IMR-90 (cell line): ENCODE results near the gene HMG20A. TPM values are rescaled to one million over a fixed set of nuclear protein-coding genes. Genes with fewer than 3 reads are reported as not detected.
A peak's percentile ranks its signal among the peaks of the same experiment; 100 is the strongest.

Experiments used
- ATAC-seq: fragments of 200-7000 bp; cut with Tn5 transposase; 2 replicates; pipeline ENCODE4 v1.9.1; 2020; ENCODE audit warnings: low read depth, mild to moderate bottlenecking, moderate library complexity
- BruUV-seq: library from RNA; stranded (reverse); fragments of 400-500 nt; replicated peaks from 2 replicates; lab custom pipeline; 2021; lab: Mats Ljungman, UMichigan
- CTCF ChIA-PET: fragments of 300-600 bp; formaldehyde crosslinking; extraction: SDS; loops from one replicate; lab custom pipeline; 2021; ENCODE audit warnings: antibody characterized with exemption; lab: Yijun Ruan, JAX
- POLR2A ChIA-PET: fragments of 300-600 bp; sonication (Branson Sonifier 250); formaldehyde crosslinking; loops from one replicate; lab custom pipeline; 2022; ENCODE audit warnings: antibody characterized with exemption; ENCODE audit not compliant: unreplicated experiment; lab: Charles Lee
- DNase-seq: peaks from one replicate; pipeline ENCODE4 v3.0.0; 2013
- H2AFZ ChIP-seq: replicated peaks from 2 replicates; pipeline ENCODE3; 2013; ENCODE audit warnings: low read length, mild to moderate bottlenecking; ENCODE audit not compliant: poor library complexity
- H2AK5ac ChIP-seq: 2 replicates; pipeline ENCODE4 v1.6.1; 2013; ENCODE audit warnings: low read depth, low read length, inconsistent platforms
- H2AK9ac ChIP-seq: replicated peaks from 2 replicates; pipeline ENCODE3; 2013; ENCODE audit warnings: mild to moderate bottlenecking, low read depth, low read length, moderate library complexity; ENCODE audit not compliant: poor library complexity
- H2BK120ac ChIP-seq: 2 replicates; pipeline ENCODE4 v1.6.1; 2013; ENCODE audit warnings: low read depth, low read length, inconsistent platforms
- H2BK15ac ChIP-seq: 3 replicates; pipeline ENCODE4 v1.6.1; 2013; ENCODE audit warnings: low read depth, low read length, inconsistent platforms
- H2BK20ac ChIP-seq: 2 replicates; pipeline ENCODE4 v1.6.1; 2013; ENCODE audit warnings: low read depth, mild to moderate bottlenecking, inconsistent platforms, low read length, moderate library complexity
- H2BK5ac ChIP-seq: 2 replicates; pipeline ENCODE4 v1.6.1; 2013; ENCODE audit warnings: mild to moderate bottlenecking, low read depth, low read length, inconsistent platforms; ENCODE audit not compliant: poor library complexity, severe bottlenecking
- H3K14ac ChIP-seq: replicated peaks from 2 replicates; pipeline ENCODE4 v1.6.1; 2013; ENCODE audit warnings: low read depth, low read length, inconsistent platforms
- H3K18ac ChIP-seq: 2 replicates; pipeline ENCODE4 v1.6.1; 2013; ENCODE audit warnings: low read depth, low read length, control low read depth
- H3K23ac ChIP-seq: 2 replicates; pipeline ENCODE4 v1.6.1; 2013; ENCODE audit warnings: low read depth, low read length, inconsistent platforms
- H3K27ac ChIP-seq: 2 replicates; pipeline ENCODE4 v1.5.1; 2013; ENCODE audit warnings: mild to moderate bottlenecking, control low read depth, low read length; ENCODE audit not compliant: insufficient read depth
- H3K27me3 ChIP-seq: 2 replicates; pipeline ENCODE4 v1.6.1; 2013; ENCODE audit warnings: low read length; ENCODE audit not compliant: control insufficient read depth, insufficient read depth
- H3K36me3 ChIP-seq: 2 replicates; pipeline ENCODE4 v1.6.1; 2013; ENCODE audit warnings: low read length, mixed read lengths; ENCODE audit not compliant: control insufficient read depth, insufficient read depth
- H3K4ac ChIP-seq: 2 replicates; pipeline ENCODE4 v1.6.1; 2013; ENCODE audit warnings: low read depth, low read length, inconsistent platforms
- H3K4me1 ChIP-seq: 2 replicates; pipeline ENCODE4 v1.6.1; 2013; ENCODE audit warnings: low read length, mixed read lengths; ENCODE audit not compliant: control insufficient read depth, insufficient read depth
- H3K4me2 ChIP-seq: 2 replicates; pipeline ENCODE4 v1.6.1; 2013; ENCODE audit warnings: low read depth, mild to moderate bottlenecking, control low read depth, low read length, moderate library complexity
- H3K4me3 ChIP-seq: 2 replicates; pipeline ENCODE4 v1.5.1; 2013; ENCODE audit warnings: low read depth, mild to moderate bottlenecking, control low read depth, low read length, moderate library complexity; ENCODE audit not compliant: insufficient read depth
- H3K56ac ChIP-seq: 2 replicates; pipeline ENCODE4 v1.6.1; 2013; ENCODE audit warnings: low read length, inconsistent platforms; ENCODE audit not compliant: insufficient read depth; ENCODE audit errors: extremely low read depth
- H3K79me1 ChIP-seq, 2 experiments: 2 replicates each; pipeline ENCODE4 v1.6.1; 2013; ENCODE audit warnings: low read length in 2 of 2, inconsistent platforms in 1 of 2, low read depth in 1 of 2
- H3K9ac ChIP-seq: 2 replicates; pipeline ENCODE4 v1.6.1; 2013; ENCODE audit warnings: low read depth, low read length, control low read depth
- H3K9me1 ChIP-seq: 2 replicates; pipeline ENCODE4 v1.6.1; 2013; ENCODE audit warnings: low read length, inconsistent platforms; ENCODE audit not compliant: insufficient read depth
- H3K9me3 ChIP-seq: 2 replicates; pipeline ENCODE4 v1.6.1; 2013; ENCODE audit warnings: low read length; ENCODE audit not compliant: control insufficient read depth, insufficient read depth
- H4K20me1 ChIP-seq: 2 replicates; pipeline ENCODE4 v1.6.1; 2013; ENCODE audit warnings: low read length, inconsistent platforms; ENCODE audit not compliant: insufficient read depth
- H4K5ac ChIP-seq: 2 replicates; pipeline ENCODE4 v1.6.1; 2013; ENCODE audit warnings: mild to moderate bottlenecking, low read depth, low read length, control low read depth
- H4K8ac ChIP-seq, 2 experiments: 2 replicates each; pipeline ENCODE4 v1.6.1; 2013; ENCODE audit warnings: low read depth in 2 of 2, low read length in 2 of 2, control low read depth in 1 of 2, inconsistent platforms in 1 of 2
- H4K91ac ChIP-seq: 2 replicates; pipeline ENCODE4 v1.6.1; 2013; ENCODE audit warnings: low read depth, low read length, inconsistent platforms; ENCODE audit not compliant: insufficient read depth
- CEBPB ChIP-seq: IDR thresholded peaks from 2 replicates; pipeline ENCODE4 v1.6.1; 2012; ENCODE audit warnings: low read depth, low read length, improper control_type of control experiment
- RCOR1 ChIP-seq: IDR thresholded peaks from 2 replicates; pipeline ENCODE4 v1.6.1; 2012; ENCODE audit warnings: mild to moderate bottlenecking, low read length, improper control_type of control experiment; ENCODE audit not compliant: insufficient replicate concordance
- WGBS, 2 experiments: methylation state at CpG; one replicate each; pipeline versions ENCODE4 v1.1.5 to v1.1.7; 2013; ENCODE audit warnings: missing lambda C conversion rate in 2 of 2; ENCODE audit not compliant: insufficient read length in 1 of 2; ENCODE audit errors: extremely low coverage in 2 of 2; 5-methylcytosine and 5-hydroxymethylcytosine counted together
- dilution Hi-C: fragments of 300-500 bp; cut with HindIII; formaldehyde crosslinking; loops from one replicate; pipeline ENCODE4 v1.14.3; 2018; ENCODE audit warnings: low sequenced_read_pairs; ENCODE audit not compliant: unreplicated experiment
- in situ Hi-C: fragments of 300-500 bp; cut with MboI; formaldehyde crosslinking; loops from 3 replicates; pipeline ENCODE4 v1.14.3; 2019; ENCODE audit warnings: low sequenced_read_pairs, inconsistent platforms, mixed read lengths
- intact Hi-C: fragments of 100-400 bp; cut with micrococcal nuclease; formaldehyde crosslinking; loops from 2 replicates; pipeline ENCODE4 v1.10.0; 2022
- polyA plus RNA-seq, 3 experiments: library from polyadenylated mRNA; depleted of rRNA; stranded (reverse); fragments of >200 nt; gene quantifications; 2 replicates each; pipeline ENCODE4 v1.2.3, GENCODE V29; 2012; ENCODE audit warnings: low replicate concordance in 1 of 3
- total RNA-seq: library from RNA; depleted of rRNA; stranded (reverse); fragments of >200 nt; gene quantifications from 2 replicates; pipeline ENCODE4 v1.2.3, GENCODE V29; 2012

The HMG20A gene
- total and polyA plus RNA-seq, 2 of the 4 experiments (the other 2 are of a cell fraction), result 22.3 to 25.3 TPM

DNA sequence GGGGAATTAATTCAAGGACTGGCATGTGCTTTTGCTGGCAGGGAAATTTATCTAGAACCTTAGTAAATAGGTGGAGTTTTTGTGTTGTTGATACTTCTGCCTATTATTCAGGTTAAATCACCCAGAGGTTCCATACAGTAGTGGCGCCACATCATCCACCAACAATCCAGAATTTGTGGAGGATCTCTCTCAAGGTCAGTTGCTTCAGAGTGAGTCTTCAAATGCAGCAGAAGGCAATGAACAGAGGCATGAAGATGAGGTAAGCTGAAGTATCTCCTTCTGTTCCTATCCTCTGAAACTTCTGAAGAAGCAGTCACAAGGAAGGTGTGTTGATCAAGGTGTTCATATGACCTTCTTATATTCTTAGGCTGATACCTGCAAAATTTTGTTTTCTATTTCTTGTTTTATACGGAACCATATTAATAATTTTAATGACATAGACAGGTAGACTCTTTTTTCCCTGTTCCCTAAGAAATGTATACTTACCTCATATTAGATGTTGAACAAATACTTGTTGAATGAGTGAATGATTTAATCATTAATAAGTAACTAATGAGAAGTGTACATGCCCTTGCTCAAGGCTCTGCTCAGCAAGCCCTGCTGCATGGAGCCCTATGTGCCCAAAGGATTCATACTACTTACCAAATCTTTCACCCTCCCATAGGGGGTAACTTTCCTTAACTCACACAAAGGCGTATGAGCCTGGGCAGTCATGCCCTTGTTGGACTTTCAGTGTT is 43.6 kb downstream of the HMG20A start:
- dilution Hi-C loops, result no loop called here
- no peak overlapping the region for H4K91ac ChIP-seq
- H3K23ac ChIP-seq, result 0 out of 2 replicates have a peak overlapping the region, but pooled peaks have one; percentile 79
- H2BK5ac ChIP-seq, result no peak overlapping the region
- ATAC-seq, result no peak; the same call in 1 of the 2 replicates
- TF ChIP-seq RCOR1, result no peak
- TF ChIP-seq CEBPB, result peak; percentile 32; the same call in 1 of the 2 replicates
- peaks cover 6 to 36% of the 10 kb centered on the region in 2 experiments for H3K79me1 ChIP-seq
- no peak overlapping the region for H3K4me3 ChIP-seq
- no TSS peak for BruUV-seq
- no peak overlapping the region; the same call in 1 of the 2 replicates for H2AK5ac ChIP-seq
- H4K20me1 ChIP-seq, result no peaks in the 10 kb centered on the region; the same call in 1 of the 2 replicates
- intact Hi-C loops, result no loop called here
- ChIA-PET CTCF (no interaction called here), POLR2A (no interaction called here)
- H3K27me3 ChIP-seq, result no peaks in the 10 kb centered on the region
- H3K9me3 ChIP-seq, result no peaks in the 10 kb centered on the region
- H3K4me1 ChIP-seq, result peaks cover 5% of the 10 kb centered on the region; the same call in 1 of the 2 replicates
- no peak overlapping the region for H4K8ac ChIP-seq
- WGBS, 2 experiments, result no CpG with 5 or more reads among the region's 3 CpGs
- in situ Hi-C loops, result no loop called here
- no peak overlapping the region for H2AFZ ChIP-seq
- no peak overlapping the region for H2BK120ac ChIP-seq
- no peak overlapping the region for H2BK15ac ChIP-seq
- H3K4ac ChIP-seq, result no peak overlapping the region
- no peak overlapping the region for H3K18ac ChIP-seq
- DNase-seq, result peak; percentile 54
- no peak overlapping the region; the same call in 1 of the 2 replicates for H3K14ac ChIP-seq
- peaks cover 23% of the 10 kb centered on the region for H3K36me3 ChIP-seq
- H3K9me1 ChIP-seq, result peaks cover 8% of the 10 kb centered on the region
- no peak overlapping the region for H2BK20ac ChIP-seq
- H3K27ac ChIP-seq, result no peak overlapping the region
- H3K4me2 ChIP-seq, result no peak overlapping the region
- H3K56ac ChIP-seq, result no peak overlapping the region
- H2AK9ac ChIP-seq, result no peak overlapping the region
- H3K9ac ChIP-seq, result no peak overlapping the region
- H4K5ac ChIP-seq, result no peak overlapping the region
